Spleen (tissue), 11 donors: Measurements from ENCODE around the gene TP73. TPM values are rescaled to one million over a fixed set of nuclear protein-coding genes. Genes with fewer than 3 reads are reported as not detected.

Experiments
- DNase-seq: peaks from one replicate; pipeline ENCODE4 v3.0.0-alpha.2; 2020
- H3K27ac ChIP-seq, 8 donors: fragments of 200-600 bp; sonication (generic) in 7 of 8; 1 replicate in 4 of 8; 2 replicates in 4 of 8; pipeline versions ENCODE4 v1.5.0 to v1.8.0; 2016 to 2021; ENCODE audit warnings: inconsistent platforms in 4 of 8, mild to moderate bottlenecking in 4 of 8, moderate library complexity in 1 of 8
- H3K27me3 ChIP-seq, 7 donors: fragments of 200-600 bp; sonication (generic) in 6 of 7; replicated peaks in 1 of 7; 1 replicate in 4 of 7; 2 replicates in 3 of 7; pipeline versions ENCODE4 v1.5.0 to v1.8.0; 2016 to 2021; ENCODE audit warnings: inconsistent platforms in 3 of 7, mild to moderate bottlenecking in 1 of 7
- H3K36me3 ChIP-seq, 6 donors: fragments of 200-600 bp; sonication (generic) in 5 of 6; 1 replicate in 4 of 6; 2 replicates in 2 of 6; pipeline versions ENCODE4 v1.5.0 to v1.8.0; 2016 to 2021; ENCODE audit warnings: inconsistent platforms in 2 of 6
- H3K4me1 ChIP-seq, 6 donors: fragments of 200-600 bp; sonication (generic) in 5 of 6; 1 replicate in 3 of 6; 2 replicates in 3 of 6; pipeline versions ENCODE4 v1.5.0 to v1.8.0; 2016 to 2021; ENCODE audit warnings: inconsistent platforms in 3 of 6
- H3K4me3 ChIP-seq, 8 donors: fragments of 200-600 bp; sonication (generic) in 7 of 8; 1 replicate in 4 of 8; 2 replicates in 4 of 8; pipeline versions ENCODE4 v1.5.0 to v1.8.0; 2016 to 2021; ENCODE audit warnings: inconsistent platforms in 4 of 8, mild to moderate bottlenecking in 4 of 8, moderate library complexity in 2 of 8
- H3K9me3 ChIP-seq, 8 donors: fragments of 200-600 bp; sonication (generic) in 7 of 8; 1 replicate in 4 of 8; 2 replicates in 4 of 8; pipeline versions ENCODE4 v1.5.0 to v1.8.0; 2016 to 2021; ENCODE audit warnings: inconsistent platforms in 4 of 8
- CTCF ChIP-seq, 11 experiments: fragments of 200-600 bp in 7 of 11; fragments of 450-650 bp in 4 of 11; sonication (generic) in 4 of 11; IDR thresholded peaks in 8 of 11; conservative IDR thresholded peaks in 3 of 11; 1 replicate in 7 of 11; 2 replicates in 4 of 11; pipeline versions ENCODE4 v1.4.0 to v1.8.0; 2016 to 2021; ENCODE audit warnings: antibody characterized with exemption in 11 of 11, inconsistent platforms in 4 of 11, mild to moderate bottlenecking in 1 of 11
- POLR2A ChIP-seq, 3 donors: fragments of 450-650 bp; IDR thresholded peaks; one replicate each; pipeline ENCODE4 v1.5.1; 2017; ENCODE audit warnings: antibody characterized with exemption in 3 of 3, mild to moderate bottlenecking in 1 of 3
- POLR2AphosphoS5 ChIP-seq, 3 donors: sonication (generic); formaldehyde crosslinking; IDR thresholded peaks; one replicate each; pipeline ENCODE4 v1.5.1; 2017; ENCODE audit warnings: antibody characterized with exemption in 3 of 3
- WGBS, 5 donors: extraction: QIAGEN DNeasy Blood & Tissue Kit in 3 of 5; methylation state at CpG; one replicate each; pipeline versions ENCODE4 v1.1.5 to v1.1.7; 2013 to 2018; 5-methylcytosine and 5-hydroxymethylcytosine counted together
- intact Hi-C: fragments of 100-400 bp; cut with DNase I; formaldehyde crosslinking; loops from one replicate; pipeline ENCODE4 v1.15.0; 2023; ENCODE audit warnings: low total_unique reads
- polyA plus RNA-seq, 3 donors: library from polyadenylated mRNA; stranded (reverse); fragments of 200-250 nt; gene quantifications; one replicate each; pipeline ENCODE4 v1.2.1, GENCODE V29; 2013
- total RNA-seq, 7 donors: library from RNA; depleted of rRNA in 3 of 7; stranded (reverse); fragments of >200 nt in 3 of 7; fragmentation: NEBNext Ultra II Directional in 4 of 7; extraction: Animal tissue kit (Norgen Biotek cat#: 25700) in 4 of 7; gene quantifications; one replicate each; pipeline versions ENCODE4 v1.1.0 to v1.2.1, GENCODE V29; 2016 to 2021
- donor health status: healthy with polysubstance abuse.
- donor health status: DM: no; HTN: no; CAD: no; lungs with moderate emphysema.
- donor health status: DM: no; HTN: no; CAD: no.
- donor health status: Bipolar disorder and iron deficiency.
- donor health status: healthy.
- donor health status: DM: no; HTN: no; CAD: no.
- donor health status: DM: yes; HTN: yes; CAD: no.

The TP73 gene
- total and polyA plus RNA-seq, 10 donors = 0.11 to 4.3 (median 0.96) TPM

- DNase-seq = no peak
- Histone ChIP-seq H3K27ac (no peak overlapping the region), H3K4me3 (no peak overlapping the region), H3K4me1 (peaks cover 0 to 55% (median 32%) of the 10 kb centered on the region in 6 donors), H3K9me3 (no peaks in the 10 kb centered on the region), H3K27me3 (no peaks in the 10 kb centered on the region), H3K36me3 (peaks cover 0 to 64% (median 26%) of the 10 kb centered on the region in 6 donors)
- TF ChIP-seq CTCF (IDR thresholded peaks at IDR 0.05 in 8 of 11, conservative IDR thresholded peaks at IDR 0.05 in 3 of 11) = no peak
- TF ChIP-seq POLR2AphosphoS5 (IDR thresholded peaks at IDR 0.05) = no peak
- no peak for TF ChIP-seq POLR2A (IDR thresholded peaks at IDR 0.05)
- intact Hi-C loops = no loop called here
- 72 to 88% (median 78%) methylated on average over 4 of the region's 4 CpGs for WGBS, 5 donors
These were observed 91.1 kb downstream of the TP73 start for GRCh38 chr1:3743421-3743820.

- WGBS, 5 donors = 92 to 96% (median 94%) methylated on average over 12 of the region's 12 CpGs
These were observed 91.5 kb downstream of the TP73 start for GRCh38 chr1:3743826-3744225.

GRCh38 chr1:3744646-3745045 is 92.3 kb downstream of the TP73 start:
- Histone ChIP-seq H3K4me3 (no peak overlapping the region), H3K27ac (no peak overlapping the region), H3K27me3 (no peaks in the 10 kb centered on the region), H3K9me3 (no peaks in the 10 kb centered on the region), H3K4me1 (peaks cover 0 to 55% (median 32%) of the 10 kb centered on the region in 6 donors), H3K36me3 (peaks cover 0 to 52% (median 19%) of the 10 kb centered on the region in 6 donors)
- WGBS, 5 donors = 89 to 96% (median 93%) methylated on average over 8 to 10 of the region's 10 CpGs
- TF ChIP-seq POLR2AphosphoS5 (IDR thresholded peaks at IDR 0.05) = peak in 1 of 3 donors; percentile 42
- no peak for TF ChIP-seq POLR2A (IDR thresholded peaks at IDR 0.05)
- peak; percentile 68 for DNase-seq
- intact Hi-C loops = no loop called here

More at GRCh38 chr1:3743826-3744225, 91.5 kb downstream of the TP73 start:
- intact Hi-C loops = no loop called here
- no peak for DNase-seq
- Histone ChIP-seq H3K27ac (no peak overlapping the region), H3K4me1 (peaks cover 0 to 55% (median 32%) of the 10 kb centered on the region in 6 donors), H3K4me3 (no peak overlapping the region), H3K36me3 (peaks cover 0 to 60% (median 22%) of the 10 kb centered on the region in 6 donors), H3K27me3 (no peaks in the 10 kb centered on the region), H3K9me3 (no peaks in the 10 kb centered on the region)
- TF ChIP-seq CTCF (IDR thresholded peaks at IDR 0.05 in 8 of 11, conservative IDR thresholded peaks at IDR 0.05 in 3 of 11) (no peak), POLR2AphosphoS5 (IDR thresholded peaks at IDR 0.05) (no peak)

- peaks cover 0 to 55% (median 32%) of the 10 kb centered on the region in 6 donors for H3K4me1 ChIP-seq
- H3K9me3 ChIP-seq = no peaks in the 10 kb centered on the region
- intact Hi-C loops = no loop called here
- peaks cover 0 to 48% (median 19%) of the 10 kb centered on the region in 6 donors for H3K36me3 ChIP-seq
- WGBS, 5 donors = 92 to 95% (median 94%) methylated on average over 12 of the region's 12 CpGs
- H3K27ac ChIP-seq = no peak overlapping the region
- peak; percentile 68 for DNase-seq
- H3K4me3 ChIP-seq = no peak overlapping the region
- no peaks in the 10 kb centered on the region for H3K27me3 ChIP-seq
- TF ChIP-seq POLR2A (IDR thresholded peaks at IDR 0.05) (no peak), CTCF (IDR thresholded peaks at IDR 0.05 in 8 of 11, conservative IDR thresholded peaks at IDR 0.05 in 3 of 11) (no peak), POLR2AphosphoS5 (IDR thresholded peaks at IDR 0.05) (no peak)
These were observed 92.8 kb downstream of the TP73 start for GRCh38 chr1:3745071-3745470.
